HepG2 (cell line): ENCODE data around the gene ARSH. TPM values are rescaled to one million over a fixed set of nuclear protein-coding genes. Genes with fewer than 3 reads are reported as not detected.

Source experiments
- ATAC-seq: fragments of 200-7000 bp; cut with Tn5 transposase; 3 replicates; pipeline ENCODE4 v1.9.1; 2020; ENCODE audit warnings: mild to moderate bottlenecking, moderate library complexity
- BruUV-seq: library from RNA; stranded (reverse); fragments of 400-500 nt; replicated peaks from 2 replicates; lab custom pipeline; 2021; lab: Mats Ljungman, UMichigan
- CTCF ChIA-PET: fragments of 300-600 bp; formaldehyde crosslinking; extraction: SDS; loops from one replicate; lab custom pipeline; 2021; ENCODE audit warnings: low total read pairs, inconsistent platforms, low intra/inter-chr PET ratio; lab: Yijun Ruan, JAX
- POLR2A ChIA-PET: fragments of 350-600 bp; sonication (Branson Sonifier 250); formaldehyde crosslinking; loops from one replicate; lab custom pipeline; 2020; ENCODE audit warnings: antibody characterized with exemption, inconsistent platforms; lab: Yijun Ruan, JAX
- DNase-seq: peaks from one replicate; pipeline ENCODE4 v3.0.0-alpha.2; 2015; ENCODE audit warnings: low spot score
- FAIRE-seq: peaks from 3 replicates; lab custom pipeline; 2011; peaks lifted over from hg19 to GRCh38; lab: Jason Lieb, UNC
- H2AFZ ChIP-seq: one replicate; pipeline ENCODE4 v1.6.1; 2011; ENCODE audit warnings: low read length, inconsistent platforms
- H3K27ac ChIP-seq: fragments of 300-600 bp; 3 replicates; pipeline ENCODE4 v1.8.0; 2011; ENCODE audit warnings: mixed run types, mild to moderate bottlenecking, mixed read lengths, low read length, inconsistent platforms; ENCODE audit not compliant: insufficient read depth; ENCODE audit errors: extremely low read length
- H3K27me3 ChIP-seq, 2 experiments: fragments of 200-600 bp in 1 of 2; 2 replicates in 1 of 2; 3 replicates in 1 of 2; pipeline versions ENCODE4 v1.6.0 to v1.8.0; 2011; ENCODE audit warnings: low read length in 2 of 2, mild to moderate bottlenecking in 2 of 2, moderate library complexity in 2 of 2, inconsistent platforms in 1 of 2; ENCODE audit not compliant: insufficient read depth in 2 of 2, control insufficient read depth in 1 of 2
- H3K36me3 ChIP-seq, 2 experiments: fragments of 200-600 bp in 1 of 2; replicated peaks in 1 of 2; 2 replicates in 1 of 2; 3 replicates in 1 of 2; pipeline versions ENCODE4 v1.5.1 to v1.8.0; 2011; ENCODE audit warnings: low read length in 2 of 2, inconsistent platforms in 1 of 2; ENCODE audit not compliant: insufficient read depth in 2 of 2, control insufficient read depth in 1 of 2
- H3K4me1 ChIP-seq: 2 replicates; pipeline ENCODE4 v1.5.1; 2012; ENCODE audit warnings: low read length, inconsistent platforms; ENCODE audit not compliant: insufficient read depth
- H3K4me2 ChIP-seq: 2 replicates; pipeline ENCODE4 v1.6.0; 2011; ENCODE audit warnings: low read depth, low read length, inconsistent platforms
- H3K4me3 ChIP-seq, 3 experiments: fragments of 200-600 bp in 1 of 3; sonication (generic), shearing (Covaris generic) in 1 of 3; replicated peaks in 1 of 3; 2 replicates each; pipeline ENCODE4 v1.5.1; 2011 to 2016; ENCODE audit warnings: low read length in 3 of 3, inconsistent platforms in 2 of 3, low read depth in 2 of 3, mild to moderate bottlenecking in 2 of 3, control low read depth in 1 of 3, mixed read lengths in 1 of 3; ENCODE audit not compliant: insufficient read depth in 1 of 3
- H3K79me2 ChIP-seq: one replicate; pipeline ENCODE4 v1.6.1; 2011; ENCODE audit warnings: low read length, inconsistent platforms; ENCODE audit not compliant: insufficient read depth
- H3K9ac ChIP-seq: 2 replicates; pipeline ENCODE4 v1.6.0; 2011; ENCODE audit warnings: mild to moderate bottlenecking, low read depth, low read length, inconsistent platforms; ENCODE audit not compliant: insufficient read depth
- H3K9me3 ChIP-seq: 2 replicates; pipeline ENCODE4 v1.5.1; 2012; ENCODE audit warnings: mild to moderate bottlenecking, low read length
- H4K20me1 ChIP-seq: 2 replicates; pipeline ENCODE4 v1.6.0; 2011; ENCODE audit warnings: inconsistent platforms, mild to moderate bottlenecking, low read length, moderate library complexity; ENCODE audit not compliant: insufficient read depth
- CHD4 ChIP-seq: fragments of 200-600 bp; sonication (generic); IDR thresholded peaks from 2 replicates; pipeline ENCODE4 v1.7.0; 2017; ENCODE audit warnings: mild to moderate bottlenecking, low read length, borderline replicate concordance
- CSRNP1 ChIP-seq: sonication (generic); formaldehyde crosslinking; IDR thresholded peaks from 2 replicates; pipeline ENCODE4 v1.8.1; 2023; ENCODE audit warnings: mild to moderate bottlenecking, missing genetic modification reagents
- HNRNPUL1 ChIP-seq: fragments of 200-400 bp; formaldehyde crosslinking; IDR thresholded peaks from 2 replicates; pipeline ENCODE4 v1.6.1; 2017; ENCODE audit warnings: low read depth, mild to moderate bottlenecking, low read length, moderate library complexity
- KDM4B ChIP-seq: sonication (generic); formaldehyde crosslinking; IDR thresholded peaks from 2 replicates; pipeline ENCODE4 v1.4.0; 2020; ENCODE audit warnings: missing genetic modification reagents
- KLF16 ChIP-seq, 2 experiments: sonication (generic) in 1 of 2; formaldehyde crosslinking in 1 of 2; IDR thresholded peaks; 2 replicates each; pipeline versions ENCODE4 v1.6.1 to v1.8.0; 2016 to 2023; ENCODE audit warnings: missing genetic modification reagents in 2 of 2, missing compliant biosample characterization in 1 of 2
- MAFK ChIP-seq, 2 experiments: IDR thresholded peaks in 1 of 2; conservative IDR thresholded peaks in 1 of 2; 2 replicates each; pipeline ENCODE4 v1.6.1; 2011; ENCODE audit warnings: improper control_type of control experiment in 2 of 2, low read length in 2 of 2
- NCOA5 ChIP-seq: sonication (generic); formaldehyde crosslinking; IDR thresholded peaks from 2 replicates; pipeline ENCODE4 v1.4.0; 2020; ENCODE audit warnings: missing genetic modification reagents
- RFX3 ChIP-seq: IDR thresholded peaks from 2 replicates; pipeline ENCODE4 v1.6.1; 2016; ENCODE audit warnings: missing biosample characterization, missing genetic modification reagents
- SALL1 ChIP-seq: sonication (generic); formaldehyde crosslinking; IDR thresholded peaks from 2 replicates; pipeline ENCODE4 v1.8.0; 2022; ENCODE audit warnings: mild to moderate bottlenecking, missing genetic modification reagents
- SKI ChIP-seq: fragments of 450-650 bp; IDR thresholded peaks from one replicate; pipeline ENCODE4 v1.6.1; 2018; ENCODE audit warnings: mild to moderate bottlenecking; ENCODE audit not compliant: partially characterized antibody
- TAF15 ChIP-seq: fragments of 200-400 bp; formaldehyde crosslinking; IDR thresholded peaks from one replicate; pipeline ENCODE4 v1.6.1; 2018; ENCODE audit warnings: mild to moderate bottlenecking, low read depth, low read length; ENCODE audit not compliant: poor library complexity, severe bottlenecking
- THAP8 ChIP-seq: sonication (generic); formaldehyde crosslinking; IDR thresholded peaks from 2 replicates; pipeline ENCODE4 v1.5.1; 2020; ENCODE audit warnings: missing genetic modification reagents, mild to moderate bottlenecking, borderline replicate concordance
- ZBTB21 ChIP-seq: sonication (generic); formaldehyde crosslinking; IDR thresholded peaks from 2 replicates; pipeline ENCODE4 v1.4.0; 2020; ENCODE audit warnings: missing genetic modification reagents
- ZHX2 ChIP-seq, 2 experiments: sonication (generic) in 1 of 2; formaldehyde crosslinking in 1 of 2; IDR thresholded peaks; 2 replicates each; pipeline versions ENCODE4 v1.6.1 to v1.9.0; 2014 to 2022; ENCODE audit warnings: antibody characterized with exemption in 1 of 2, borderline replicate concordance in 1 of 2, inconsistent platforms in 1 of 2, low read depth in 1 of 2, missing genetic modification reagents in 1 of 2
- ZNF607 ChIP-seq: sonication (generic); formaldehyde crosslinking; IDR thresholded peaks from 2 replicates; pipeline ENCODE4 v1.5.1; 2020; ENCODE audit warnings: missing genetic modification reagents, mild to moderate bottlenecking, borderline replicate concordance
- ZNF878 ChIP-seq: sonication (generic); formaldehyde crosslinking; IDR thresholded peaks from 2 replicates; pipeline ENCODE4 v1.8.1; 2023; ENCODE audit warnings: mild to moderate bottlenecking, missing genetic modification reagents, moderate library complexity
- WGBS: methylation state at CpG from one replicate; pipeline ENCODE4 v1.1.6; 2017; ENCODE audit warnings: low lambda C conversion rate; 5-methylcytosine and 5-hydroxymethylcytosine counted together
- in situ Hi-C: cut with HindIII; loops from 2 replicates; pipeline ENCODE4 v1.10.0; 2017; ENCODE audit warnings: low pct_unique_long_range_greater_than_20kb; ENCODE audit not compliant: extremely low pct_ligation_motif_present
- intact Hi-C: fragments of 100-400 bp; cut with micrococcal nuclease; formaldehyde crosslinking; loops from one replicate; pipeline ENCODE4 v1.10.0; 2022; ENCODE audit not compliant: unreplicated experiment
- polyA plus RNA-seq, 8 experiments: library from polyadenylated mRNA; depleted of rRNA in 3 of 8; stranded (reverse) in 7 of 8; unstranded in 1 of 8; fragments of >200 nt; fragmentation: Illumina TruSeq in 4 of 8; extraction: Trizol in 4 of 8; gene quantifications; 2 replicates each; pipeline versions ENCODE4 v1.2.1 to v1.2.3, GENCODE V29; 2011 to 2016; ENCODE audit warnings: low read depth in 4 of 8, missing spikeins in 1 of 8, mixed read lengths in 1 of 8; ENCODE audit not compliant: insufficient read depth in 1 of 8
- total RNA-seq, 5 experiments: library from RNA; depleted of rRNA; stranded (reverse); fragments of >200 nt; fragmentation: Illumina TruSeq; extraction: Trizol; gene quantifications; 2 replicates each; pipeline ENCODE4 v1.2.3, GENCODE V29; 2016; ENCODE audit warnings: low read depth in 1 of 5

The ARSH gene
- total and polyA plus RNA-seq, 2 of the 13 experiments (the other 11 are each of a cell fraction or from before 2014, with no cell fraction given), result not detected

- CTCF ChIA-PET, result no interaction called here
- Histone ChIP-seq H3K4me2 (no peak overlapping the region), H2AFZ (no peak overlapping the region), H3K79me2 (no peaks in the 10 kb centered on the region)
- in situ Hi-C loops, result no loop called here
- DNase-seq, result no peak
- TF ChIP-seq KDM4B (CRISPR knock-in tag) (no peak), NCOA5 (no peak), TAF15 (no peak), HNRNPUL1 (no peak), THAP8 (CRISPR knock-in tag) (no peak), SALL1 (no peak), CHD4 (no peak), SKI (no peak), ZBTB21 (CRISPR knock-in tag) (no peak), ZHX2 (IDR thresholded peaks at IDR 0.05; ENCODE audit: low read depth) (no peak), ZHX2 (CRISPR knock-in tag; IDR thresholded peaks at IDR 0.05; ENCODE audit: borderline replicate concordance) (no peak), KLF16 (CRISPR knock-in tag; IDR thresholded peaks at IDR 0.05) (no peak), CSRNP1 (CRISPR knock-in tag) (no peak), MAFK (conservative IDR thresholded peaks at IDR 0.05 in 1 of 2, IDR thresholded peaks at IDR 0.05 in 1 of 2; ENCODE audit: low read length in 2 of 2) (no peak), RFX3 (CRISPR knock-in tag) (no peak), ZNF878 (no peak), ZNF607 (CRISPR knock-in tag) (no peak)
- TF ChIP-seq, all 625 proteins: peak for 0
- H3K4me3 ChIP-seq, result no peak overlapping the region
- intact Hi-C loops, result no loop called here
- WGBS, result 15% methylated on average over 16 of the region's 21 CpGs
- ATAC-seq (no peak), FAIRE-seq (no peak)
- no peaks in the 10 kb centered on the region for H4K20me1 ChIP-seq
- H3K36me3 ChIP-seq, result no peaks in the 10 kb centered on the region
- no peaks in the 10 kb centered on the region for H3K27me3 ChIP-seq
- H3K9me3 ChIP-seq, result no peaks in the 10 kb centered on the region
- POLR2A ChIA-PET, result no interaction called here
- no TSS peak for BruUV-seq
- no peak overlapping the region for H3K27ac ChIP-seq
- H3K4me1 ChIP-seq, result no peaks in the 10 kb centered on the region
- no peak overlapping the region for H3K9ac ChIP-seq
These were observed 70.2 kb downstream of the ARSH start for GRCh38 chrX:3076416-3076991.
